Muscle layer of colon (tissue), 2 donors: ENCODE results near the gene KRTAP5-7.

Experiments used
- H3K27ac ChIP-seq: one replicate; pipeline ENCODE4 v1.7.0; 2013; ENCODE audit warnings: low read depth, mild to moderate bottlenecking, low read length, moderate library complexity
- H3K27me3 ChIP-seq, 2 donors: one replicate each; pipeline ENCODE4 v1.7.0; 2013; ENCODE audit warnings: low read length in 2 of 2, mild to moderate bottlenecking in 2 of 2; ENCODE audit not compliant: insufficient read depth in 2 of 2, control insufficient read depth in 1 of 2
- H3K36me3 ChIP-seq: one replicate; pipeline ENCODE4 v1.7.0; 2013; ENCODE audit warnings: mild to moderate bottlenecking, low read length; ENCODE audit not compliant: insufficient read depth
- H3K4me1 ChIP-seq: one replicate; pipeline ENCODE4 v1.7.0; 2013; ENCODE audit warnings: mild to moderate bottlenecking, low read length; ENCODE audit not compliant: insufficient read depth
- H3K4me3 ChIP-seq, 2 donors: one replicate each; pipeline ENCODE4 v1.7.0; 2013; ENCODE audit warnings: low read length in 2 of 2, low read depth in 1 of 2, mild to moderate bottlenecking in 1 of 2, moderate library complexity in 1 of 2
- H3K9ac ChIP-seq: one replicate; pipeline ENCODE4 v1.7.0; 2013; ENCODE audit warnings: low read length
- H3K9me3 ChIP-seq: one replicate; pipeline ENCODE4 v1.7.0; 2013; ENCODE audit warnings: mild to moderate bottlenecking, low read length
- donor health status: abdominal sarcoma.
- donor health status: Adenocarcinoma of cecum.

KRTAP5-7 gene

DNA sequence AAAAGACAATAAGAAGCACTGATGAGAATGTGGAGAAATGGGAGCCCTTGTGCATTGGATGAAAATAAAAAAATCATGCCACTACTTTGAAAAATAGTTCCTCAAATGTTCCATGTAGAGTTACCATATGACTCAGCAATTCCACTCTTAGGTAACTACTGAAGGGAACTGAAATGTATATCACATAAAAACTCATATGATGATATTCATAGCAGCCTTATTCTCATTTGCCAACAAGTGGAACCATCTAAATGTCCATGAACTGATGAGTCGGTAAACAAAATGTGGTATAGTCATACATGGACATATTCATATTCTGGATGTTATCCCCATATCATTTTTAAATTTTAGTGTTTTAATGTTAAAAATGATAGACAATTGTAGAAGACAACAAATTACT lies 24.6 kb downstream of the KRTAP5-7 start:
- Histone ChIP-seq H3K4me3 (no peak overlapping the region), H3K4me1 (no peaks in the 10 kb centered on the region), H3K9me3 (no peaks in the 10 kb centered on the region), H3K27ac (no peak overlapping the region), H3K27me3 (no peaks in the 10 kb centered on the region), H3K36me3 (no peaks in the 10 kb centered on the region), H3K9ac (no peak overlapping the region)

DNA sequence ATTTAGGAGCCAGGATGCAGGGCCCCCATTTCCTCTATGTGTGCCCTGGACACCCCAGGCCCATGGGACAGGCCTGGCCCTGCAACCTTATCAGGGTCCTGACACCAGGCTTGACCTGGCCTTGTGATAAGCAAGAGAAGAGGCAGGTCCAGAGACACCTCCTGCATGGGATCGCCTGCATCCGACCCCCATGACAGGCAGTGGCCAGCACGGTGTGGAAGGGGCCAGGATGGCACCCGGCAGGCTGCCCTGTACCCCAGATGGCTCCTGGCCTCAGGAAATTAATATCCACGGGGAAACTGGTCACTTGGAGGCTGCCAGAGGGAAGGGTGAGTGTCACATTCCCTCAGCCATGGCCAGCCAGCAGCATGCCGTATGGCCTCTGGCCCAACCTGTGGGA lies 27.9 kb downstream of the KRTAP5-7 start:
- Histone ChIP-seq H3K27me3 (no peaks in the 10 kb centered on the region), H3K9ac (no peak overlapping the region), H3K27ac (no peak overlapping the region), H3K4me1 (no peaks in the 10 kb centered on the region), H3K9me3 (no peaks in the 10 kb centered on the region), H3K36me3 (no peaks in the 10 kb centered on the region), H3K4me3 (no peak overlapping the region)

DNA sequence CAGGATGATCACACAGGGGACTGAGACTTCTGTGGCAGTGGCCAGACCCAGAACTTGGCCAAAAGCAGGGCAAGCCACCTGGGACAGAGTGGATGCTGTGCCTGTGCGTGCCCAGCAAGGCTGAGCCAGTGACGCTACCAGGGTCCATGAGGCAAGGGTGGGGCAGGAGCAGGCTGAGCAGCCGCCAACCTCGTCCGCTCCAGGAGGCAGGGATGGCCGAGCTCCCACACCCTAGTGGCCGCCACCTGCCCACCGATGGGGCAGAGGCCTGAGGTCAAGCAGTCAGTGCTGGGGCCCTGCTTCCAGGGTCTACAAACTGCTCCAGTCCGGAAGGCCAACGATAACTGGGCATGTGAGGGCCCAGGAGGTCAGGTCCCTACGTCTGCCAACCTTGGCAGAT lies 28.4 kb downstream of the KRTAP5-7 start:
- H3K27me3 ChIP-seq = no peaks in the 10 kb centered on the region
- H3K4me3 ChIP-seq = no peak overlapping the region
- H3K9me3 ChIP-seq = no peaks in the 10 kb centered on the region
- no peaks in the 10 kb centered on the region for H3K4me1 ChIP-seq
- H3K27ac ChIP-seq = no peak overlapping the region
- H3K36me3 ChIP-seq = no peaks in the 10 kb centered on the region
- no peak overlapping the region for H3K9ac ChIP-seq

DNA sequence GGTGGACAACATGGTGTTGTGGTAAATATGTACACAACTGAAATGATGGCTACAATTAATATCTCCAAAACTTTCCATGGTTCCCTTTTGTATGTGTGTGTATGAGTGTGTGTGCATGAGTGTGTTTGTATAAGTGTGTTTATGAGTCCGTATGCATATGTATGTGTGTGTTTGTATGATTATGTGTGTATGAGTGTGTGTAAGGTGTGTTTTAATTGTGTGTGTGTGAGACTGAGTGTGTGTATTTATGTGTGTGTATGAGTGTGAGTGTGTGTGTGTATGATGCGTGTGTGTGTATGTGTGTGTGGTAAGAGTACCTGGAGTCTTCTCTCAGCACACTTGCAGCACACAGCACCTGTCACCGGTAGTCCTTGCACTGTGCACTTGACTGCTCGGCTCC lies 29.0 kb downstream of the KRTAP5-7 start:
- Histone ChIP-seq H3K27ac (no peak overlapping the region), H3K36me3 (no peaks in the 10 kb centered on the region), H3K4me3 (no peak overlapping the region), H3K4me1 (no peaks in the 10 kb centered on the region), H3K9ac (no peak overlapping the region), H3K27me3 (no peaks in the 10 kb centered on the region), H3K9me3 (no peaks in the 10 kb centered on the region)

DNA sequence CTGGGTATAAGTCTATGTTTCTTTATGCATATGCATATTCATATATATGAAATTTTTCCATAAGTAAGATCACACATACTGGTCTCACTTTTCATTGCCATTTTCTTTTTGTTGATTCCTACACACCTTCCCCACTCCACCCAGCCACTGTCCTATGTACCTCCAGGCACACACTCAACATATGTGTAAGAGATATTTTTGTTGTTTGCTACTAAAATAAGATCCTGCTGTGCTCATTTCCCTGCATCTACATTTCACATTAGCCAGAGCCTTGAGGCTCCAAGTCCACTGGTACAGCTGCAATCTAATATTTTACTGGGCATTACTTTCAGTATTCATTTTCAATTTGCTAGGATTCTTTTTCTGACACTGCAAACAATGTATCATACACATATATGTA lies 30.2 kb downstream of the KRTAP5-7 start:
- Histone ChIP-seq H3K4me3 (no peak overlapping the region), H3K36me3 (no peaks in the 10 kb centered on the region), H3K9me3 (no peaks in the 10 kb centered on the region), H3K27ac (no peak overlapping the region), H3K4me1 (no peaks in the 10 kb centered on the region), H3K27me3 (no peaks in the 10 kb centered on the region), H3K9ac (no peak overlapping the region)

DNA sequence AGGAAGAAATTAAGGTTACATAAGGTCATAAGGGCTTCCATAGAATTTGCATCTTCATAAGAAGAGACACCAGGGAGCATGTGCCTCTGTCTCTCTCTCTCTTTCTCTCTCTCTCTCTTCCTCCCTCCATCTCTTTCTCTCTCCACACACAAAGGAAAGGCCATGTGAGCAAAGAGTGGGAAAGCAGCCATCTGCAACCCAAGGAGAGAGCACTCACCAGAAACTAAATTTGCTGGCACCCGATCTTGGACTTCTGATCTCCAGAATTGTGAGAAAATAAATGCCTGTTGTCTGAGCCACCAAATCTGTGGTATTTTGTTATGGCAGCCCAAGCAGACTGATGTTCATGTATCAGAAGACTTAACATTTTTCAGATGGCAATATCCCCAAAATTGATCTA lies 31.9 kb downstream of the KRTAP5-7 start:
- H3K9ac ChIP-seq = no peak overlapping the region
- H3K4me3 ChIP-seq = no peak overlapping the region

DNA sequence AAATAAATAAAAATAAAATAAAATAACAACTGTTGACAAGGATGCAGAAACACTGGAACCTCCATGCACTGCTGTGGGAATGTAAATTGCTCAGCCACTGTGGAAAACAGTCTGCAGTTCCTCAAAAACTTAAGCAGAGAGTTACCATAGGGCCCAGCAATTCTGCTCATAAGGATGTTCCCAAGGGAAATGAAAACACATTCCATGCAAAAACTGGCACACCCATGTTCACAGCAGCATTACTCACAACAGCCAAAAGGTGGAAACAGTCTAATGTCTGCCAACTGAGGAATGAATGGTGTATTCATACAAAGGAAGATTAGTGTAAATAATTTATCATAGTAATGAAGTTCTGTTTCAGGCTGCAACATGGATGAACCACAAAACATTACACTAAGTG lies 35.1 kb downstream of the KRTAP5-7 start:
- H3K27ac ChIP-seq = no peak overlapping the region
- no peaks in the 10 kb centered on the region for H3K9me3 ChIP-seq
- no peak overlapping the region for H3K4me3 ChIP-seq
- no peaks in the 10 kb centered on the region for H3K36me3 ChIP-seq
- H3K27me3 ChIP-seq = no peaks in the 10 kb centered on the region
- H3K9ac ChIP-seq = no peak overlapping the region
- H3K4me1 ChIP-seq = no peaks in the 10 kb centered on the region

More for the DNA sequence above, 31.9 kb downstream of the KRTAP5-7 start:
- H3K4me1 ChIP-seq = no peaks in the 10 kb centered on the region
- H3K27ac ChIP-seq = no peak overlapping the region
- H3K27me3 ChIP-seq = no peaks in the 10 kb centered on the region
- no peaks in the 10 kb centered on the region for H3K9me3 ChIP-seq
- no peaks in the 10 kb centered on the region for H3K36me3 ChIP-seq

DNA sequence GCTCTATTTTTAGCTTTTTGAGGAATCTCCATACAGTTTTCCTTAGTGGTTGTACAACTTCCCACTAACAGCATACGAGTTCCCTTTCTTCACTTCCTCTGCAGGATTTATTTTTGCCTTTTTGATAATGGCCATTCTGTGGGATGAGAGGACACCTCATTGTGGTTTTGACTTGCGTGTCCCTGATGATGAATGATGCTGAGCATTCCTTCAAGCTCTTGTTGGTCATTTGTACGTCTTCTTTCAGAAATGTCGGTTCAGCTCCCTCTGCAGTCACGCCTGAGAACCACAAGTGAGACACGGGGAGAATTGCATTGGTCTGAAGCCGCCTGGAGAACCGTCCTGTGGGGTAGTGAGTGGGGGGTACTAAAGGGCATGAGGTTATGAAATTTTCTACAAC lies 36.3 kb downstream of the KRTAP5-7 start:
- Histone ChIP-seq H3K9me3 (no peaks in the 10 kb centered on the region), H3K27ac (no peak overlapping the region), H3K4me3 (no peak overlapping the region), H3K36me3 (no peaks in the 10 kb centered on the region), H3K9ac (no peak overlapping the region), H3K4me1 (no peaks in the 10 kb centered on the region), H3K27me3 (no peaks in the 10 kb centered on the region)

DNA sequence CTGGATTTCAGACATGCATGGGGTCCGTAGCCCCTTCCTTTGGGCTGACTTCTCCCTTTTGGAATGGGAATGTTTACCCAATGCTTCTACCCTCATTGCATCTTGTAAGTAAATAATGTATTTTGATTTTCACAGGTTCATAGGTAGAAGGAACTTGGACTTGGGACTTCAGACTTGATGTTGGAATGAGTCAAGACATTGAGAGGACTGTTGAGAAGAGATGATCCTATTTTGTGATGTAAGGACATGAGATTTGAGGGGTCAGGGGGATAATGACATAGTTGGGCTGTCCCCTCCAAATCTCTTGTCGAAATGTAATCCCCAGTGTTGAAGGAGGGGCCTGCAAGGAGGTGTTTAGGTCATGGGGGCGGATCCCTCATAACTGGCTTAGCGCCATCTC lies 37.4 kb downstream of the KRTAP5-7 start:
- H3K4me1 ChIP-seq = peaks cover 6% of the 10 kb centered on the region

DNA sequence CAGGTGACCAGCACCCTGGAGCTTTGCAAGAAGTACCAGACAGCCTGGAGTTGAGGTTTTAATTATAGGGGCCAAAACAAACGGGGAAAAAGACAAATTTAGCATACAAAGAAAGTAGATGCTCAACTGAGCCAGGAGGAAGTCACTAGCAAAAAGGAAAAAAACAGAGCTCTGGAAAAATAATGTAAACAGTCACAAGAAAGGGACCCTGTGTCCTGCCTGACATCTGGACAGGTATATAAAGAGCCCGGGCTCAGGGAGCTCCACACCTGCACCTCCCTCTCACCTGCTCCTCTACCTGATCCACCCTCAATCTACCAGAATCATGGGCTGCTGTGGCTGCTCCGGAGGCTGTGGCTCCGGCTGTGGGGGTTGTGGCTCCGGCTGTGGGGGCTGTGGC lies 38.2 kb downstream of the KRTAP5-7 start, which contains the start of gene KRTAP5-10:
Gene KRTAP5-10 (plus strand): TSS at position 301 of the 400 bp plus-strand sequence. CDS start 25 bp downstream, at position 326.
- Histone ChIP-seq H3K4me3 (no peak within 1 kb of the TSS), H3K27ac (no peak within 1 kb of the TSS), H3K36me3 (no peaks in the 10 kb centered on the region), H3K27me3 (no peaks in the 10 kb centered on the region), H3K4me1 (peaks cover 6% of the 10 kb centered on the region), H3K9me3 (no peaks in the 10 kb centered on the region), H3K9ac (no peak within 1 kb of the TSS)

More for the DNA sequence above, 37.4 kb downstream of the KRTAP5-7 start:
- H3K27me3 ChIP-seq = no peaks in the 10 kb centered on the region
- no peak overlapping the region for H3K4me3 ChIP-seq
- no peaks in the 10 kb centered on the region for H3K9me3 ChIP-seq
- no peaks in the 10 kb centered on the region for H3K36me3 ChIP-seq
- H3K9ac ChIP-seq = no peak overlapping the region
- H3K27ac ChIP-seq = no peak overlapping the region

DNA sequence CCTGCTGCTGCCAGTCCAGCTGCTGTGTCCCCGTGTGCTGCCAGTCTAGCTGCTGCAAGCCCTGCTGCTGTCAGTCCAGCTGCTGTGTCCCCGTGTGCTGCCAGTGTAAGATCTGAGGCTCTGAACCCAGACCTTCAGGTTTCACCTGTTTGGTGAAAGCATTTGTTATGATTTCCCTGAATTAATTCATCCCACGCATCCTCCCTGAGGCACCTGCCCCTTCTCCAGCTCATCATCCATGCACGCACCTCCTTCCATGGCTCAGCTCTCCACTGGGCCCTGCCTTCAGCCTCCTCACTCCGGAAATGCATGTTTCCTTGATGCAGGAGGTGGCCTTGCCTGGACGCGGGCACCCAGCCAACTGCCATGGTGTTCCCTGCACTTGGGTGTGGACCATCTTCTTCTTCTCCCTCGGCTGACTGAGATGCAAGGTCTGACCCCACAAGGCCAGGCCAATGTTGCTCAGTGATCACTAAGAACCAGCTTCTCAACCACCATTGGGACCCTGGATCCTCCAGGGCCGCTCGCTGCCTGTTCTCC lies 39.1 kb downstream of the KRTAP5-7 start:
- Histone ChIP-seq H3K9me3 (no peaks in the 10 kb centered on the region), H3K36me3 (no peaks in the 10 kb centered on the region), H3K4me1 (peaks cover 6% of the 10 kb centered on the region), H3K27me3 (no peaks in the 10 kb centered on the region), H3K9ac (no peak overlapping the region), H3K4me3 (no peak overlapping the region), H3K27ac (no peak overlapping the region)
